Loucy (cell line): Measurements from ENCODE around the gene ARAP3.

ENCODE experiments used
- CTCF ChIP-seq: fragments of 200-600 bp; sonication (generic); conservative IDR thresholded peaks from 2 replicates; pipeline ENCODE4 v1.5.1; 2014; ENCODE audit warnings: mild to moderate bottlenecking, antibody characterized with exemption, low read length
- EZH2phosphoT487 ChIP-seq: fragments of 200-600 bp; IDR thresholded peaks from 2 replicates; pipeline ENCODE4 v1.6.1; 2018; ENCODE audit warnings: antibody characterized with exemption, mild to moderate bottlenecking, moderate library complexity, borderline replicate concordance

GRCh38 chr5:141615991-141616720 is 65.9 kb downstream of the ARAP3 start:
- no peak for TF ChIP-seq EZH2phosphoT487
- TF ChIP-seq CTCF = no peak
